Karpas-422 (cell line): ENCODE results near the gene CHPF. TPM values are rescaled to one million over a fixed set of nuclear protein-coding genes. Genes with fewer than 3 reads are reported as not detected.

Experiments used
- DNase-seq: peaks from one replicate; pipeline ENCODE4 v3.0.0-alpha.2; 2015
- H2AFZ ChIP-seq: fragments of 200-600 bp; sonication (generic); 2 replicates; pipeline ENCODE4 v1.6.1; 2014; ENCODE audit warnings: antibody characterized with exemption, low read length, mixed read lengths
- H3K27ac ChIP-seq: fragments of 200-600 bp; sonication (generic); 2 replicates; pipeline ENCODE4 v1.5.1; 2014; ENCODE audit warnings: mild to moderate bottlenecking, low read length, moderate library complexity
- H3K27me3 ChIP-seq: fragments of 200-600 bp; sonication (generic); 2 replicates; pipeline ENCODE4 v1.6.1; 2014; ENCODE audit warnings: low read length, mixed read lengths
- H3K36me3 ChIP-seq: fragments of 200-600 bp; sonication (generic); 2 replicates; pipeline ENCODE4 v1.6.1; 2014; ENCODE audit warnings: low read length, mixed read lengths; ENCODE audit not compliant: insufficient read depth
- H3K4me1 ChIP-seq: fragments of 200-600 bp; sonication (generic); 2 replicates; pipeline ENCODE4 v1.6.1; 2014; ENCODE audit warnings: mild to moderate bottlenecking, low read length, mixed read lengths
- H3K4me2 ChIP-seq: fragments of 200-600 bp; sonication (generic); 2 replicates; pipeline ENCODE4 v1.6.1; 2014; ENCODE audit warnings: low read length, low read depth, mild to moderate bottlenecking; ENCODE audit not compliant: poor library complexity, severe bottlenecking
- H3K4me3 ChIP-seq: fragments of 200-600 bp; sonication (generic); 2 replicates; pipeline ENCODE4 v1.5.1; 2014; ENCODE audit warnings: mild to moderate bottlenecking, antibody characterized with exemption, low read length, mixed read lengths
- H3K79me2 ChIP-seq: fragments of 200-600 bp; sonication (generic); 2 replicates; pipeline ENCODE4 v1.6.1; 2014; ENCODE audit warnings: mild to moderate bottlenecking, low read length, mixed read lengths
- H3K9ac ChIP-seq: fragments of 200-600 bp; sonication (generic); 2 replicates; pipeline ENCODE4 v1.6.0; 2014; ENCODE audit warnings: low read length
- H3K9me2 ChIP-seq: fragments of 200-600 bp; sonication (generic), shearing (Covaris generic); replicated peaks from 2 replicates; pipeline ENCODE4 v1.6.0; 2014; ENCODE audit warnings: mild to moderate bottlenecking, low read length, moderate library complexity; ENCODE audit not compliant: insufficient read depth
- H3K9me3 ChIP-seq: fragments of 300-700, 200-600 bp; sonication (generic); 2 replicates; pipeline ENCODE4 v1.6.1; 2014; ENCODE audit warnings: low read length, mixed read lengths
- H4K20me1 ChIP-seq: fragments of 200-600 bp; sonication (generic); 2 replicates; pipeline ENCODE4 v1.6.1; 2014; ENCODE audit warnings: mild to moderate bottlenecking, antibody characterized with exemption, low read length, low read depth; ENCODE audit not compliant: insufficient read depth
- total RNA-seq: library from RNA; depleted of rRNA; stranded (reverse); fragments of >200 nt; shearing (Covaris generic); gene quantifications from 2 replicates; pipeline ENCODE4 v1.2.3, GENCODE V29; 2014; ENCODE audit warnings: low replicate concordance

CHPF gene
- total RNA-seq, 1 experiment from 2014 or later = 25.5 TPM

GRCh38 chr2:219497495-219498279, 45.9 kb downstream of the CHPF start:
- Histone ChIP-seq H4K20me1 (no peaks in the 10 kb centered on the region), H3K27ac (no peak overlapping the region), H3K9ac (no peak overlapping the region), H3K36me3 (no peaks in the 10 kb centered on the region), H3K4me2 (no peak overlapping the region), H3K79me2 (no peaks in the 10 kb centered on the region; the same call in 1 of the 2 replicates), H3K9me2 (no peaks in the 10 kb centered on the region), H3K27me3 (no peaks in the 10 kb centered on the region), H3K4me3 (no peak overlapping the region), H3K9me3 (no peaks in the 10 kb centered on the region), H2AFZ (no peak overlapping the region), H3K4me1 (peaks cover 23% of the 10 kb centered on the region)
- DNase-seq = no peak

- no peak for DNase-seq
- Histone ChIP-seq H3K27ac (no peak overlapping the region), H3K79me2 (no peaks in the 10 kb centered on the region; the same call in 1 of the 2 replicates), H3K4me2 (no peak overlapping the region), H3K27me3 (no peaks in the 10 kb centered on the region), H3K9me3 (no peaks in the 10 kb centered on the region), H3K9me2 (no peaks in the 10 kb centered on the region), H3K4me1 (peaks cover 23% of the 10 kb centered on the region), H3K9ac (no peak overlapping the region), H3K4me3 (no peak overlapping the region), H3K36me3 (no peaks in the 10 kb centered on the region), H4K20me1 (no peaks in the 10 kb centered on the region), H2AFZ (no peak overlapping the region)
These were observed 46.6 kb downstream of the CHPF start for GRCh38 chr2:219496825-219497494.

- H4K20me1 ChIP-seq = no peaks in the 10 kb centered on the region
- H3K27me3 ChIP-seq = no peaks in the 10 kb centered on the region
- no peaks in the 10 kb centered on the region for H3K36me3 ChIP-seq
- H3K27ac ChIP-seq = no peak overlapping the region
- H3K79me2 ChIP-seq = no peaks in the 10 kb centered on the region; the same call in 1 of the 2 replicates
- H3K4me3 ChIP-seq = no peak overlapping the region
- no peak overlapping the region for H2AFZ ChIP-seq
- no peak overlapping the region for H3K9ac ChIP-seq
- no peak for DNase-seq
- no peaks in the 10 kb centered on the region for H3K9me2 ChIP-seq
- H3K4me1 ChIP-seq = peaks cover 23% of the 10 kb centered on the region
- H3K9me3 ChIP-seq = no peaks in the 10 kb centered on the region
- H3K4me2 ChIP-seq = no peak overlapping the region
These were observed 47.3 kb downstream of the CHPF start for GRCh38 chr2:219496247-219496824.

GRCh38 chr2:219495531-219496122, 48.0 kb downstream of the CHPF start:
- H3K4me1 ChIP-seq = peaks cover 23% of the 10 kb centered on the region
- H3K9me3 ChIP-seq = no peaks in the 10 kb centered on the region
- H2AFZ ChIP-seq = no peak overlapping the region
- H3K79me2 ChIP-seq = no peaks in the 10 kb centered on the region; the same call in 1 of the 2 replicates
- no peak overlapping the region for H3K27ac ChIP-seq
- H3K4me2 ChIP-seq = peak overlapping the region; percentile 27
- peak; percentile 89 for DNase-seq
- H3K9me2 ChIP-seq = no peaks in the 10 kb centered on the region
- H3K36me3 ChIP-seq = no peaks in the 10 kb centered on the region
- no peaks in the 10 kb centered on the region for H4K20me1 ChIP-seq
- no peaks in the 10 kb centered on the region for H3K27me3 ChIP-seq
- peak overlapping the region; percentile 40; the same call in 1 of the 2 replicates for H3K9ac ChIP-seq
- H3K4me3 ChIP-seq = no peak overlapping the region

GRCh38 chr2:219494952-219495530, 48.6 kb downstream of the CHPF start:
- no peaks in the 10 kb centered on the region for H4K20me1 ChIP-seq
- H3K27me3 ChIP-seq = no peaks in the 10 kb centered on the region
- H3K9ac ChIP-seq = no peak overlapping the region
- H3K9me3 ChIP-seq = no peaks in the 10 kb centered on the region
- H3K4me2 ChIP-seq = no peak overlapping the region
- no peaks in the 10 kb centered on the region for H3K36me3 ChIP-seq
- no peaks in the 10 kb centered on the region; the same call in 1 of the 2 replicates for H3K79me2 ChIP-seq
- DNase-seq = no peak
- peaks cover 17% of the 10 kb centered on the region for H3K4me1 ChIP-seq
- no peak overlapping the region for H3K4me3 ChIP-seq
- H2AFZ ChIP-seq = no peak overlapping the region
- no peaks in the 10 kb centered on the region for H3K9me2 ChIP-seq
- H3K27ac ChIP-seq = no peak overlapping the region

GRCh38 chr2:219493086-219493485, 50.5 kb downstream of the CHPF start:
- no peaks in the 10 kb centered on the region for H4K20me1 ChIP-seq
- no peaks in the 10 kb centered on the region for H3K9me2 ChIP-seq
- no peaks in the 10 kb centered on the region for H3K36me3 ChIP-seq
- H3K9ac ChIP-seq = no peak overlapping the region
- no peaks in the 10 kb centered on the region for H3K9me3 ChIP-seq
- H3K4me2 ChIP-seq = no peak overlapping the region
- no peak overlapping the region for H3K27ac ChIP-seq
- peaks cover 5% of the 10 kb centered on the region for H3K4me1 ChIP-seq
- no peak overlapping the region for H2AFZ ChIP-seq
- DNase-seq = no peak
- H3K4me3 ChIP-seq = no peak overlapping the region
- H3K79me2 ChIP-seq = no peaks in the 10 kb centered on the region
- H3K27me3 ChIP-seq = no peaks in the 10 kb centered on the region

GRCh38 chr2:219492575-219492974, 51.0 kb downstream of the CHPF start:
- DNase-seq = no peak
- H3K4me3 ChIP-seq = no peak overlapping the region
- H3K27me3 ChIP-seq = no peaks in the 10 kb centered on the region

More at GRCh38 chr2:219492575-219492974, 51.0 kb downstream of the CHPF start:
- Histone ChIP-seq H3K4me1 (peaks cover 5% of the 10 kb centered on the region), H3K9ac (no peak overlapping the region), H4K20me1 (no peaks in the 10 kb centered on the region), H3K27ac (no peak overlapping the region), H2AFZ (no peak overlapping the region), H3K4me2 (no peak overlapping the region), H3K9me3 (no peaks in the 10 kb centered on the region), H3K79me2 (no peaks in the 10 kb centered on the region), H3K36me3 (no peaks in the 10 kb centered on the region), H3K9me2 (no peaks in the 10 kb centered on the region)
